Pons (tissue), 1 donor: ENCODE data around the gene FTSJ3.

Source experiments
- DNase-seq: peaks from one replicate; pipeline ENCODE4 v3.0.0-alpha.2; 2016; ENCODE audit warnings: low spot score

FTSJ3 gene

DNA sequence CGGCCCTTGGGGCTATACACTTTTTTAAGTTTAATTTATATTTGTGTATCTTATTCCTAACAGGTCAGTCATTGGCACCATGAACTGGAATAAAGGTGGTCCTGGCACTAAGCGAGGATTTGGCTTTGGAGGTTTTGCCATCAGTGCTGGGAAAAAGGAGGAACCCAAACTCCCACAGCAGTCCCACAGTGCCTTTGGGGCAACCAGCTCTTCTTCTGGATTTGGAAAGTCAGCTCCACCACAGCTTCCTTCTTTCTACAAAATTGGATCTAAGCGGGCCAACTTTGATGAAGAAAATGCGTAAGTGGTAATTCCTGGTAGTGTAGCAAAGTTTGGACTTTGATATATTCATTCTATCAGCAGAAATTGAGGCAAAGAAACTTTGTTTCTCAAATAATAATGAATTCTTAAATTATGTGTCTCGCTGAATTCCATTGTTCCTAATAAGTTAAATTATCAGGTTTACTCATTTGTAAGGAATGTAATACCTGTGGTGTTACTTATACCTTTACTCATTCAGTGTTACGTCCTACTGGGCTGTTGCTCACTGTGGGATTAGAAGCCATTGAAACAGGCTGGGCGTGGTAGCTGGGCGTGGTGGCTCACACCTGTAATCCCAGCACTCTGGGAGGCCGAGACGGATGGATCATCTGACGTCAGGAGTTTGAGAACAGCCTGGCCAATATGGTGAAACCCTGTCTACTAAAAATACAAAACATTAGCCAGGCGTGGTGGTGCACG lies 40.3 kb downstream of the FTSJ3 start:
- DNase-seq: no peak

GRCh38 chr17:63786117-63786516 lies 41.3 kb downstream of the FTSJ3 start:
- no peak for DNase-seq

GRCh38 chr17:63785556-63785955 lies 41.9 kb downstream of the FTSJ3 start:
- DNase-seq: no peak

GRCh38 chr17:63783522-63783921 lies 43.9 kb downstream of the FTSJ3 start:
- DNase-seq: no peak

DNA sequence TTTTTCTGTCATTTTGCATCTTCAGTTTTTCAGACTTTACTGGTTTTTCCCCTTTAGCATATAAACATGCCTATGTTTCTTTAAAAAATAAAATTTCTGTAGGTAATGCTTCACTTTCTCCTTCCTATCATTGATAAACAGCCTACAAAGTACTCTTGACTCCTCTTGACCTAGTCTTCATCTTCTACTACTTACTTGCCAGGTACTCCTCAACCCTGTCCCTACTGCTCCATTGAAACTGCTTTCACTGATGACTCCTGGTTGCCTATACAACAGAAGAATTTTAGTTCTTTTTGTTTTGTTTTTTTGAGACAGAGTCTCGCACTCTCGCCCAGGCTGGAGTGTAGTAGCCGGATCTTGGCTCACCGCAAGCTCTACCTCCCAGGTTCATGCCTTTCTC lies 46.5 kb downstream of the FTSJ3 start:
- no peak for DNase-seq

DNA sequence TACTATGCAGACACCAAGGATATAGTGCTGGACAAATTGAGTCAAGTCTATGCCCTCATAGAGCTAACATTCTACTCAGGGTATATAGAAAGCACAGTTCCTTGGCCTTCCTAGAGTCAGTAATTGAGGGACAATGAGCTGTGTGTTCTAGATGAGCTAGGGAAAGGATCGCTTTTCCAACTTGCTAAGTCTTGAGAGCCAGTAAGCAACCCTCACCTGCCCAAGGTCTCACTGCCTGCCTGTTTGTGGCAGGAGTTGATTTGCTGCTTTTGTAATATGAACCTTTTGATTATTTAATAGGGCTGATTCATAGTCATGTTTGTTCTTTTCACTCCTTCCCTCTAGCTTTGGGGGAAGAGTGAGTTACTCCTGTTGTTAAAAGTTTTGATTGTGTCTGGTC lies 47.0 kb downstream of the FTSJ3 start:
- DNase-seq: no peak

DNA sequence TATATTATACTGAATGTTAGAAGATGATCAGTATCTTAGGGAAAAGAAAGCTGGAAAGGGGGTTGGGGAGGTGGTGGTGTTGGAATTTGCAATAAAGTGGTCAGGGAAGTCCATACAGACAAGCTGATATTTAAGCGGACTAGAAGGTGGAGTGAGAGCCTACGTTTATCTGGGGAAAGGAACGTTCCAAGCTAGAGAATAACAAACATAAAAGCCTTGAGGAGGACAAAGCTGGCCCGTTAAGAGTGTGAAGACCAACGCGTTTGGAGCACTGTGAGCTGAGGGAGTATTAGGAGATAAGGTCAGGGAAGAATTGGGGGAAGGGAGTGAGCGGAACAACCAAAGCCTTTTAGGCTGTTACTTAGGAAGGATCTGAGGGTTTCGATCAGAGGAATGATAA lies 52.0 kb downstream of the FTSJ3 start:
- no peak for DNase-seq

- DNase-seq: peak; percentile 19
Observed at GRCh38 chr17:63774969-63775265, 52.5 kb downstream of the FTSJ3 start.

GRCh38 chr17:63774141-63774968 lies 53.1 kb downstream of the FTSJ3 start, which contains the start of gene DDX42:
Gene DDX42 (plus strand): TSS chr17:63774170. CDS start chr17:63787050, 12,880 bp downstream.
- peak; percentile 25 for DNase-seq

- DNase-seq: peak; percentile 100
Observed at GRCh38 chr17:63773272-63774140, 54.0 kb downstream of the FTSJ3 start, which contains the start of gene CCDC47. Gene CCDC47 (minus strand): TSS chr17:63773597. CDS start chr17:63766175, 7,422 bp downstream.

DNA sequence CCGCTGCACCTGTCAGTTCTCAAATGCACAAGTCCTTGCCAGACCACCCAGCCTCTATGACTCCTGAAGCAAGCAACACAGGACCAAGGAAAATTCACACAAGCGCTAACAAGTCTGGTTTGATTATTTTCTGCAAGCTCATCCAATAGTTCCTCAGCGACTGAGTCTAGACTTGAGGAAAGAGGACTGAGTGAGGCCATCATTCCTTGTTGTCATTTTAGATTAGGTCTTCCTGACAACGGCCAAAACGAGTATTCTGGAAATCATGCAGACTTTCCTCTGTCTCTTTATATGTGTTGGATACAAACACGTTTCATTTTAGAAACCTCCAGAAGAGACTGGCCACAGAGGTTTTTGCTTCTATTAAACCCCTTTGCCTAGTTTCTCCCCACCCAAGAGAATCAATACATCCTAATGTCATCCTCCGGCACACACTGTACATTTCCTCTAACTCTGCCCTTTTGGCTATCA lies 54.6 kb downstream of the FTSJ3 start:
- peak; percentile 53 for DNase-seq
